ENCODE measurements around the gene CIPC. TPM values are rescaled to one million over a fixed set of nuclear protein-coding genes. Genes with fewer than 3 reads are reported as not detected.
A peak's percentile ranks its signal among the peaks of the same experiment; 100 is the strongest.

The CIPC gene
- total RNA-seq, 1 experiment from 2014 or later = 66.3 TPM

GRCh38 chr14:77128414-77128891 lies 30.4 kb downstream of the CIPC start:
- DNase-seq = peak; percentile 54 to 65
- TF ChIP-seq EZH2 (IDR thresholded peaks at IDR 0.05; ENCODE audit: low read depth) = no peak
- no peak for TF ChIP-seq CTCF (conservative IDR thresholded peaks at IDR 0.05)
- Histone ChIP-seq H3K9me3 (ENCODE audit: insufficient read depth, low read depth) (no peaks in the 10 kb centered on the region), H3K36me3 (ENCODE audit: low read depth) (no peaks in the 10 kb centered on the region), H3K4me3 (no peak overlapping the region), H3K9me2 (ENCODE audit: insufficient read depth) (no peaks in the 10 kb centered on the region), H3F3A (ENCODE audit: insufficient read depth, low read depth) (peaks cover 9% of the 10 kb centered on the region; the same call in 1 of the 2 replicates), H3K4me1 (replicated peaks; ENCODE audit: insufficient read depth) (peaks cover 12% of the 10 kb centered on the region), H3K79me2 (ENCODE audit: low read depth) (no peaks in the 10 kb centered on the region), H3K27me3 (ENCODE audit: insufficient read depth, low read depth) (peaks cover 85% of the 10 kb centered on the region), H3K4me2 (no peak overlapping the region), H3K27ac (no peak overlapping the region), H2AFZ (no peak overlapping the region), H4K20me1 (ENCODE audit: insufficient read depth) (0 out of 2 replicates have a peak, but pooled peaks cover 3% of the 10 kb centered on the region)
- POLR2A ChIA-PET (ENCODE audit: unreplicated experiment) = no interaction called here
- no TSS peak for BruUV-seq (replicated peaks)
- CTCF ChIA-PET = interaction anchor here (0.6 to 2.4 kb wide), 4 partner anchors 23 to 557 kb away, joined by 3 to 9 read pairs (median 4); no protein-coding TSS in a partner anchor
- intact Hi-C loops (cut with micrococcal nuclease; ENCODE audit: unreplicated experiment) = no loop called here

- no peaks in the 10 kb centered on the region for H3K9me2 ChIP-seq (ENCODE audit: insufficient read depth)
- H3K4me3 ChIP-seq = no peak overlapping the region
- no peaks in the 10 kb centered on the region for H3K9me3 ChIP-seq (ENCODE audit: insufficient read depth, low read depth)
- H3K27ac ChIP-seq = no peak overlapping the region
- intact Hi-C loops (cut with micrococcal nuclease; ENCODE audit: unreplicated experiment) = no loop called here
- no TSS peak for BruUV-seq (replicated peaks)
- no peaks in the 10 kb centered on the region for H3K79me2 ChIP-seq (ENCODE audit: low read depth)
- H4K20me1 ChIP-seq (ENCODE audit: insufficient read depth) = peaks cover 3% of the 10 kb centered on the region; the same call in 1 of the 2 replicates
- ChIA-PET CTCF (no interaction called here), POLR2A (ENCODE audit: unreplicated experiment) (no interaction called here)
- no peaks in the 10 kb centered on the region for H3K4me1 ChIP-seq (replicated peaks; ENCODE audit: insufficient read depth)
- H3K4me2 ChIP-seq = no peak overlapping the region
- DNase-seq = no peak
- no peak overlapping the region for H2AFZ ChIP-seq
- H3F3A ChIP-seq (ENCODE audit: insufficient read depth, low read depth) = no peaks in the 10 kb centered on the region
- H3K36me3 ChIP-seq (ENCODE audit: low read depth) = no peaks in the 10 kb centered on the region
- H3K27me3 ChIP-seq (ENCODE audit: insufficient read depth, low read depth) = peaks cover 95% of the 10 kb centered on the region
- TF ChIP-seq CTCF (conservative IDR thresholded peaks at IDR 0.05) = no peak
- no peak for TF ChIP-seq EZH2 (IDR thresholded peaks at IDR 0.05; ENCODE audit: low read depth)
Measured at GRCh38 chr14:77130386-77130785, 32.3 kb downstream of the CIPC start.

GRCh38 chr14:77131206-77131605 lies 33.1 kb downstream of the CIPC start:
- peaks cover 95% of the 10 kb centered on the region for H3K27me3 ChIP-seq (ENCODE audit: insufficient read depth, low read depth)

More at GRCh38 chr14:77131206-77131605, 33.1 kb downstream of the CIPC start:
- Histone ChIP-seq H3K4me2 (no peak overlapping the region), H3K9me2 (ENCODE audit: insufficient read depth) (no peaks in the 10 kb centered on the region), H3K4me1 (replicated peaks; ENCODE audit: insufficient read depth) (no peaks in the 10 kb centered on the region), H3K79me2 (ENCODE audit: low read depth) (no peaks in the 10 kb centered on the region), H3K36me3 (ENCODE audit: low read depth) (no peaks in the 10 kb centered on the region), H2AFZ (no peak overlapping the region), H4K20me1 (ENCODE audit: insufficient read depth) (peaks cover 3% of the 10 kb centered on the region; the same call in 1 of the 2 replicates), H3K4me3 (no peak overlapping the region), H3K9me3 (ENCODE audit: insufficient read depth, low read depth) (no peaks in the 10 kb centered on the region), H3K27ac (no peak overlapping the region), H3F3A (ENCODE audit: insufficient read depth, low read depth) (no peaks in the 10 kb centered on the region)
- TF ChIP-seq CTCF (conservative IDR thresholded peaks at IDR 0.05) (no peak), EZH2 (IDR thresholded peaks at IDR 0.05; ENCODE audit: low read depth) (no peak)
- POLR2A ChIA-PET (ENCODE audit: unreplicated experiment) = interaction anchor here (0.7 kb wide), 1 partner anchor 54 kb away, joined by 6 read pairs; no protein-coding TSS in a partner anchor
- no peak for DNase-seq
- BruUV-seq (replicated peaks) = no TSS peak
- intact Hi-C loops (cut with micrococcal nuclease; ENCODE audit: unreplicated experiment) = no loop called here
- CTCF ChIA-PET = no interaction called here
